K562 (cell line): ENCODE data around the gene ABCC9. TPM values are rescaled to one million over a fixed set of nuclear protein-coding genes. Genes with fewer than 3 reads are reported as not detected.

Source experiments
- ATAC-seq: fragments of 200-7000 bp; cut with Tn5 transposase; 3 replicates; pipeline ENCODE4 v1.9.1; 2020; ENCODE audit warnings: moderate library complexity
- BruUV-seq: library from RNA; stranded (reverse); fragments of 400-500 nt; replicated peaks from 2 replicates; lab custom pipeline; 2021; lab: Mats Ljungman, UMichigan
- CTCF ChIA-PET: fragments of 300-600 bp; formaldehyde crosslinking; extraction: SDS; loops from one replicate; lab custom pipeline; 2021; ENCODE audit warnings: low intra/inter-chr PET ratio; lab: Yijun Ruan, JAX
- POLR2A ChIA-PET: fragments of 300-600, 350-650 bp; sonication (Branson Sonifier 250); formaldehyde crosslinking; extraction: SDS; loops from one replicate; lab custom pipeline; 2021; ENCODE audit warnings: antibody characterized with exemption, inconsistent platforms; lab: Yijun Ruan, JAX
- DNase-seq, 4 experiments: peaks; one replicate each; pipeline versions ENCODE4 v3.0.0 to v3.0.0-alpha.2; 2011 to 2018; ENCODE audit warnings: low spot score in 3 of 4, mixed read lengths in 3 of 4; ENCODE audit errors: extremely low read depth in 1 of 4
- FAIRE-seq: peaks from 2 replicates; lab custom pipeline; 2011; peaks lifted over from hg19 to GRCh38; lab: Jason Lieb, UNC
- H2AFZ ChIP-seq: 2 replicates; pipeline ENCODE4 v1.6.0; 2011; ENCODE audit warnings: low read depth, low read length, control low read depth, inconsistent platforms
- H3K27ac ChIP-seq: fragments of 200-600 bp; 3 replicates; pipeline ENCODE4 v1.8.0; 2011; ENCODE audit warnings: low read depth, mild to moderate bottlenecking, control low read depth, inconsistent platforms, low read length, moderate library complexity, mixed read lengths; ENCODE audit errors: extremely low read depth
- H3K27me3 ChIP-seq, 2 experiments: fragments of 300-600 bp in 1 of 2; 2 replicates in 1 of 2; 3 replicates in 1 of 2; pipeline versions ENCODE4 v1.6.0 to v1.8.0; 2011; ENCODE audit warnings: inconsistent platforms in 2 of 2, low read length in 2 of 2, mild to moderate bottlenecking in 1 of 2, mixed read lengths in 1 of 2, moderate library complexity in 1 of 2; ENCODE audit not compliant: control insufficient read depth in 2 of 2, insufficient read depth in 2 of 2
- H3K36me3 ChIP-seq: fragments of 300-600 bp; 3 replicates; pipeline ENCODE4 v1.8.0; 2011; ENCODE audit warnings: mild to moderate bottlenecking, low read length, inconsistent platforms; ENCODE audit not compliant: control insufficient read depth, insufficient read depth
- H3K4me1 ChIP-seq, 2 experiments: fragments of 200-600 bp in 1 of 2; replicated peaks in 1 of 2; 2 replicates in 1 of 2; 3 replicates in 1 of 2; pipeline versions ENCODE4 v1.5.1 to v1.8.0; 2011; ENCODE audit warnings: inconsistent platforms in 2 of 2, low read length in 2 of 2, mild to moderate bottlenecking in 1 of 2, mixed read lengths in 1 of 2, moderate library complexity in 1 of 2; ENCODE audit not compliant: control insufficient read depth in 2 of 2, insufficient read depth in 2 of 2
- H3K4me2 ChIP-seq: 2 replicates; pipeline ENCODE4 v1.6.1; 2011; ENCODE audit warnings: low read length, control low read depth, inconsistent platforms, mixed read lengths; ENCODE audit not compliant: insufficient read depth
- H3K4me3 ChIP-seq: fragments of 200-600 bp; sonication (generic), shearing (Covaris generic); 2 replicates; pipeline ENCODE4 v1.5.1; 2016; ENCODE audit warnings: control low read depth, inconsistent platforms
- H3K79me2 ChIP-seq: fragments of 200-600 bp; 3 replicates; pipeline ENCODE4 v1.8.0; 2011; ENCODE audit warnings: low read length, inconsistent platforms; ENCODE audit not compliant: control insufficient read depth, insufficient read depth
- H3K9ac ChIP-seq, 2 experiments: 2 replicates each; pipeline versions ENCODE4 v1.6.0 to v1.6.1; 2011; ENCODE audit warnings: low read depth in 2 of 2, low read length in 2 of 2, control low read depth in 1 of 2, inconsistent platforms in 1 of 2, mild to moderate bottlenecking in 1 of 2, mixed read lengths in 1 of 2; ENCODE audit not compliant: insufficient read depth in 1 of 2
- H3K9me1 ChIP-seq: one replicate; pipeline ENCODE4 v1.6.0; 2011; ENCODE audit warnings: inconsistent platforms, mild to moderate bottlenecking, low read length, moderate library complexity; ENCODE audit not compliant: control insufficient read depth, insufficient read depth
- H3K9me3 ChIP-seq: replicated peaks from 2 replicates; pipeline ENCODE4 v1.5.1; 2011; ENCODE audit warnings: low read depth, low read length, inconsistent platforms; ENCODE audit not compliant: control insufficient read depth, insufficient read depth
- H4K20me1 ChIP-seq: replicated peaks from 2 replicates; pipeline ENCODE4 v1.6.1; 2011; ENCODE audit warnings: low read length, inconsistent platforms, mixed read lengths; ENCODE audit not compliant: control insufficient read depth, insufficient read depth
- ARNT ChIP-seq, 2 experiments: fragments of 450-650 bp; IDR thresholded peaks; 2 replicates each; pipeline ENCODE4 v1.6.1; 2016; ENCODE audit warnings: mild to moderate bottlenecking in 1 of 2
- BRF1 ChIP-seq: IDR thresholded peaks from 3 replicates; pipeline ENCODE4 v1.6.1; 2011; ENCODE audit warnings: borderline replicate concordance, mild to moderate bottlenecking; ENCODE audit not compliant: insufficient read length; ENCODE audit errors: extremely low read depth
- HMBOX1 ChIP-seq: sonication (generic); IDR thresholded peaks from 2 replicates; pipeline ENCODE4 v1.6.1; 2016
- NR2C1 ChIP-seq, 2 experiments: fragments of 450-650 bp; IDR thresholded peaks; 2 replicates each; pipeline ENCODE4 v1.6.1; 2017; ENCODE audit warnings: mild to moderate bottlenecking in 2 of 2, antibody characterized with exemption in 1 of 2, inconsistent platforms in 1 of 2, missing compliant biosample characterization in 1 of 2, missing genetic modification characterization in 1 of 2
- NUFIP1 ChIP-seq: fragments of 450-650 bp; IDR thresholded peaks from 2 replicates; pipeline ENCODE4 v1.6.1; 2018; ENCODE audit not compliant: partially characterized antibody
- PTBP1 ChIP-seq: fragments of 200-400 bp; formaldehyde crosslinking; IDR thresholded peaks from 2 replicates; pipeline ENCODE4 v1.6.1; 2017; ENCODE audit warnings: low read depth, low read length
- SETDB1 ChIP-seq: IDR thresholded peaks from one replicate; pipeline ENCODE4 v1.6.1; 2012; ENCODE audit warnings: low read length, control low read depth, inconsistent platforms
- UBTF ChIP-seq, 2 experiments: IDR thresholded peaks; 2 replicates each; pipeline ENCODE4 v1.6.1; 2012; ENCODE audit warnings: improper control_type of control experiment in 2 of 2, low read depth in 2 of 2, low read length in 2 of 2, borderline replicate concordance in 1 of 2
- YBX1 ChIP-seq: fragments of 450-650 bp; IDR thresholded peaks from 2 replicates; pipeline ENCODE4 v1.7.1; 2016; ENCODE audit warnings: mild to moderate bottlenecking
- ZNF174 ChIP-seq: fragments of 250-450 bp; sonication (Bioruptor Pico); IDR thresholded peaks from 2 replicates; pipeline ENCODE4 v1.4.0; 2020; ENCODE audit warnings: mild to moderate bottlenecking
- ZNF384 ChIP-seq: IDR thresholded peaks from 2 replicates; pipeline ENCODE4 v1.6.1; 2012; ENCODE audit warnings: low read depth, low read length, improper control_type of control experiment
- ZNF398 ChIP-seq: fragments of 250-450 bp; sonication (Bioruptor Pico); IDR thresholded peaks from 2 replicates; pipeline ENCODE4 v1.8.0; 2021; ENCODE audit warnings: moderate library complexity, mild to moderate bottlenecking, inconsistent platforms
- ZNF445 ChIP-seq: fragments of 250-450 bp; sonication (Bioruptor Pico); IDR thresholded peaks from 2 replicates; pipeline ENCODE4 v1.4.0; 2020; ENCODE audit warnings: low read depth, mild to moderate bottlenecking, moderate library complexity
- ZNF696 ChIP-seq: fragments of 250-450 bp; sonication (Bioruptor Pico); conservative IDR thresholded peaks from 2 replicates; pipeline ENCODE4 v1.4.0; 2020; ENCODE audit warnings: mild to moderate bottlenecking, moderate library complexity
- WGBS: fragments of 100-300 bp; shearing (Covaris generic); methylation state at CpG from one replicate; pipeline ENCODE4 v1.1.6; 2016; ENCODE audit warnings: low coverage, mixed read lengths; ENCODE audit not compliant: insufficient coverage; ENCODE audit errors: missing lambda C conversion rate; 5-methylcytosine and 5-hydroxymethylcytosine counted together
- in situ Hi-C: fragments of 300-500 bp; cut with MboI; formaldehyde crosslinking; loops from 4 replicates; pipeline ENCODE4 v1.15.0; 2018; ENCODE audit warnings: inconsistent platforms, mixed read lengths
- intact Hi-C: fragments of 100-400 bp; cut with micrococcal nuclease; formaldehyde crosslinking; loops from 2 replicates; pipeline ENCODE4 v1.14.2; 2022
- polyA plus RNA-seq, 8 experiments: library from polyadenylated mRNA; depleted of rRNA in 4 of 8; stranded (reverse) in 5 of 8; unstranded in 3 of 8; fragments of >200 nt; fragmentation: Nextera tagmentation in 2 of 8; fragmentation: Illumina TruSeq in 1 of 8; extraction: Ambion mirVana in 2 of 8; extraction: Trizol in 1 of 8; gene quantifications; 2 replicates each; pipeline versions ENCODE4 v1.2.1 to v1.2.3, GENCODE V29; 2011 to 2014; ENCODE audit warnings: inconsistent platforms in 1 of 8, missing spikeins in 1 of 8
- total RNA-seq, 7 experiments: library from RNA; depleted of rRNA in 6 of 7; stranded (reverse); fragments of >200 nt in 6 of 7; fragmentation: Illumina TruSeq in 2 of 7; extraction: Trizol in 2 of 7; gene quantifications; 2 replicates each; pipeline versions ENCODE4 v1.2.1 to v1.2.3, GENCODE V29; 2011 to 2021; ENCODE audit warnings: low replicate concordance in 1 of 7

ABCC9 gene
- total and polyA plus RNA-seq, 9 of the 15 experiments (the other 6 are each of a cell fraction or from before 2014, with no cell fraction given): 0.05 to 0.40 (median 0.18) TPM

GRCh38 chr12:21819236-21819635, 122.0 kb downstream of the ABCC9 start:
- Histone ChIP-seq H3K4me1 (no peaks in the 10 kb centered on the region), H3K9ac (no peak overlapping the region), H3K9me1 (no peaks in the 10 kb centered on the region), H3K27ac (no peak overlapping the region), H2AFZ (no peak overlapping the region), H3K79me2 (no peaks in the 10 kb centered on the region), H3K4me3 (no peak overlapping the region), H3K36me3 (no peaks in the 10 kb centered on the region), H3K27me3 (no peaks in the 10 kb centered on the region), H3K9me3 (no peaks in the 10 kb centered on the region), H4K20me1 (no peaks in the 10 kb centered on the region), H3K4me2 (no peak overlapping the region)
- BruUV-seq: no TSS peak
- intact Hi-C loops: no loop called here
- ChIA-PET CTCF (no interaction called here), POLR2A (no interaction called here)
- TF ChIP-seq NR2C1 (IDR thresholded peaks at IDR 0.05) (no peak), NR2C1 (tag; IDR thresholded peaks at IDR 0.05) (no peak), ZNF445 (CRISPR knock-in tag) (no peak), PTBP1 (no peak), ARNT (IDR thresholded peaks at IDR 0.05) (no peak), BRF1 (no peak), UBTF (IDR thresholded peaks at IDR 0.05; ENCODE audit: borderline replicate concordance in 1 of 2, low read depth in 2 of 2, low read length in 2 of 2) (no peak), YBX1 (no peak), SETDB1 (no peak), ZNF384 (no peak), NUFIP1 (no peak), ZNF696 (no peak), ZNF174 (CRISPR knock-in tag) (no peak), ZNF398 (no peak), HMBOX1 (no peak)
- FAIRE-seq (no peak), DNase-seq (no peak), ATAC-seq (no peak)
- 5% methylated on average over 2 of the region's 2 CpGs for WGBS
- in situ Hi-C loops: no loop called here
